Subcutaneous abdominal adipose tissue (tissue), 5 donors: ENCODE data around the gene PARP6.

Experiments used
- H3K27ac ChIP-seq: one replicate; pipeline ENCODE4 v1.7.0; 2013; ENCODE audit warnings: low read depth, mild to moderate bottlenecking, inconsistent platforms, low read length, moderate library complexity
- H3K27me3 ChIP-seq, 5 donors: one replicate each; pipeline ENCODE4 v1.7.0; 2013; ENCODE audit warnings: low read length in 5 of 5, inconsistent platforms in 1 of 5; ENCODE audit not compliant: control insufficient read depth in 5 of 5, insufficient read depth in 4 of 5
- H3K36me3 ChIP-seq, 5 donors: one replicate each; pipeline ENCODE4 v1.7.0; 2013; ENCODE audit warnings: low read length in 5 of 5; ENCODE audit not compliant: control insufficient read depth in 5 of 5, insufficient read depth in 5 of 5
- H3K4me1 ChIP-seq, 5 donors: one replicate each; pipeline ENCODE4 v1.7.0; 2013; ENCODE audit warnings: low read length in 5 of 5, mild to moderate bottlenecking in 3 of 5, moderate library complexity in 1 of 5; ENCODE audit not compliant: control insufficient read depth in 5 of 5, insufficient read depth in 5 of 5
- H3K4me3 ChIP-seq, 5 donors: one replicate each; pipeline ENCODE4 v1.7.0; 2013; ENCODE audit warnings: low read length in 5 of 5, low read depth in 1 of 5
- H3K9ac ChIP-seq, 5 donors: one replicate each; pipeline ENCODE4 v1.7.0; 2013; ENCODE audit warnings: low read length in 5 of 5, mild to moderate bottlenecking in 4 of 5, moderate library complexity in 3 of 5
- H3K9me3 ChIP-seq, 5 donors: one replicate each; pipeline ENCODE4 v1.7.0; 2013; ENCODE audit warnings: low read length in 5 of 5; ENCODE audit not compliant: control insufficient read depth in 5 of 5
- donor health status: healthy.
- donor health status: healthy.
- donor health status: healthy.
- donor health status: healthy.
- donor health status: healthy.

Gene PARP6

GRCh38 chr15:72202801-72203506 is 69.4 kb downstream of the PARP6 start:
- Histone ChIP-seq H3K9ac (peak overlapping the region in 1 of 5 donors; percentile 52), H3K27ac (no peak overlapping the region), H3K27me3 (peaks cover 3 to 6% (median 4%) of the 10 kb centered on the region in 5 donors), H3K4me1 (peaks cover 0 to 35% (median 7%) of the 10 kb centered on the region in 5 donors), H3K36me3 (peaks cover 8 to 95% (median 85%) of the 10 kb centered on the region in 5 donors), H3K9me3 (no peaks in the 10 kb centered on the region), H3K4me3 (no peak overlapping the region)

- Histone ChIP-seq H3K27ac (no peak overlapping the region), H3K4me3 (no peak overlapping the region), H3K36me3 (peaks cover 8 to 89% (median 78%) of the 10 kb centered on the region in 5 donors), H3K27me3 (peaks cover 4 to 9% (median 7%) of the 10 kb centered on the region in 5 donors), H3K4me1 (peaks cover 2 to 36% (median 12%) of the 10 kb centered on the region in 5 donors), H3K9ac (no peak overlapping the region), H3K9me3 (no peaks in the 10 kb centered on the region)
Observed at GRCh38 chr15:72202302-72202701, 70.1 kb downstream of the PARP6 start.

- H3K4me3 ChIP-seq: no peak overlapping the region
- no peaks in the 10 kb centered on the region for H3K9me3 ChIP-seq
- H3K4me1 ChIP-seq: peaks cover 2 to 43% (median 18%) of the 10 kb centered on the region in 5 donors
- peak overlapping the region in 2 of 5 donors; percentile 6 to 57 for H3K9ac ChIP-seq
- no peak overlapping the region for H3K27ac ChIP-seq
- H3K36me3 ChIP-seq: peaks cover 8 to 80% (median 70%) of the 10 kb centered on the region in 5 donors
- peaks cover 9 to 17% (median 15%) of the 10 kb centered on the region in 5 donors for H3K27me3 ChIP-seq
Observed at GRCh38 chr15:72201391-72201921, 70.9 kb downstream of the PARP6 start.

GRCh38 chr15:72200395-72201237 is 71.7 kb downstream of the PARP6 start:
- Histone ChIP-seq H3K27me3 (peaks cover 10 to 21% (median 16%) of the 10 kb centered on the region in 5 donors), H3K4me1 (peaks cover 2 to 43% (median 18%) of the 10 kb centered on the region in 5 donors), H3K36me3 (peaks cover 8 to 72% (median 61%) of the 10 kb centered on the region in 5 donors), H3K27ac (no peak overlapping the region), H3K4me3 (no peak overlapping the region), H3K9me3 (no peaks in the 10 kb centered on the region), H3K9ac (peak overlapping the region in 3 of 5 donors; percentile 2 to 57 (median 49))

- peaks cover 8 to 64% (median 54%) of the 10 kb centered on the region in 5 donors for H3K36me3 ChIP-seq
- no peak overlapping the region for H3K27ac ChIP-seq
- H3K4me1 ChIP-seq: peaks cover 2 to 43% (median 18%) of the 10 kb centered on the region in 5 donors
Observed at GRCh38 chr15:72199721-72200212, 72.6 kb downstream of the PARP6 start.

GRCh38 chr15:72199205-72199515 is 73.2 kb downstream of the PARP6 start:
- H3K9ac ChIP-seq: no peak overlapping the region
- peaks cover 2 to 43% (median 18%) of the 10 kb centered on the region in 5 donors for H3K4me1 ChIP-seq
- H3K36me3 ChIP-seq: peaks cover 3 to 58% (median 50%) of the 10 kb centered on the region in 5 donors
- H3K4me3 ChIP-seq: no peak overlapping the region
- H3K9me3 ChIP-seq: no peaks in the 10 kb centered on the region
- H3K27me3 ChIP-seq: peaks cover 10 to 21% (median 18%) of the 10 kb centered on the region in 5 donors
- H3K27ac ChIP-seq: no peak overlapping the region

More at GRCh38 chr15:72199721-72200212, 72.6 kb downstream of the PARP6 start:
- Histone ChIP-seq H3K9ac (no peak overlapping the region), H3K27me3 (peaks cover 10 to 21% (median 18%) of the 10 kb centered on the region in 5 donors), H3K9me3 (no peaks in the 10 kb centered on the region), H3K4me3 (no peak overlapping the region)

GRCh38 chr15:72198356-72199204 is 73.8 kb downstream of the PARP6 start:
- Histone ChIP-seq H3K9ac (no peak overlapping the region), H3K4me1 (peaks cover 2 to 39% (median 18%) of the 10 kb centered on the region in 5 donors), H3K27me3 (peaks cover 10 to 22% (median 20%) of the 10 kb centered on the region in 5 donors), H3K36me3 (peaks cover 0 to 52% (median 46%) of the 10 kb centered on the region in 5 donors), H3K9me3 (no peaks in the 10 kb centered on the region), H3K27ac (no peak overlapping the region), H3K4me3 (no peak overlapping the region)

- Histone ChIP-seq H3K36me3 (peaks cover 0 to 43% (median 37%) of the 10 kb centered on the region in 5 donors), H3K4me3 (peak within 1 kb of the TSS in 4 of 5 donors; percentile 34 to 59 (median 49)), H3K27ac (no peak within 1 kb of the TSS), H3K9ac (no peak within 1 kb of the TSS), H3K9me3 (no peaks in the 10 kb centered on the region), H3K27me3 (peaks cover 10 to 22% (median 20%) of the 10 kb centered on the region in 5 donors), H3K4me1 (peaks cover 2 to 35% (median 18%) of the 10 kb centered on the region in 5 donors)
Observed at GRCh38 chr15:72197460-72198355, 74.6 kb downstream of the PARP6 start, which contains the start of gene GRAMD2A. Gene GRAMD2A (minus strand): TSS chr15:72197787.
